Midbrain (tissue), 1 donor: ENCODE results near the gene MAP3K3.

Experiments
- DNase-seq: peaks from one replicate; lab custom pipeline; 2025; lab: John Stamatoyannopoulos, UW

The MAP3K3 gene

GRCh38 chr17:63621684-63622573 is at the start of gene MAP3K3:
Gene MAP3K3, plus strand, starts transcription at chr17:63622417. Its CDS starts 343 bp downstream, at chr17:63622760.
- peak; percentile 100 for DNase-seq

- no peak for DNase-seq
Observed at GRCh38 chr17:63573634-63574033, 48.6 kb upstream of the MAP3K3 start.

DNA sequence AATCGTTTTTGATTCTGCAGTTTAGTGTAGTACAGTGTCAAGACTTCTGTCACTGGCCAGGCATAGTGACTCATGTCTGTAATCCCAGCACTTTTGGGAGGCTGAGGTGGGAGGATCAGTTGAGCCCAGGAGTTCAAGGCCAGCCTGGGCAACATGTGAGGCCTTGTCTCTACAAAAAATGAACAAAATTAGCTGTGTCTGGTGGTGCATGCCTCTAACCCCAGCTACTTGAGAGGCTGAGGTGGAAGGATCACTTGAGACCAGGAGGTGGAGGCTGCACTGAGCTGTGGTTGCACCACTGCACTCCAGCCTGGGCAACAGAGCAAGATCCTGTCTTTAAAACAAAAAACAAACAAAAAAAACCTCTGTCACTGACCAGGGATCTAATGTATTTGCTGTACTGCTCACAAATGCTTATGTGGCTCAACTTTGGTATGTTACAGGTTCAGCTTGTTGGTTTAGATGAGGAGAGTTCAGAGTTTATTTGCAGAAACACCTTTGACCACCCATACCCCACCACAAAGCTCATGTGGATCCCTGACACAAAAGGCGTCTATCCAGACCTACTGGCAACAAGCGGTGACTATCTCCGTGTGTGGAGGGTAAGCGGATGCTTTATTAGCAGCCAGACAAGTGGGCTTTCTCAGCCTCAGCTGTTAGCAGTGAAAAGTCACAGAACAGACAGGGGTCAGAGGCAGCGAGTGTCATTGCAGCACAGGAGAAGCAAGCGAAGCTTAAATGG is 44.0 kb upstream of the MAP3K3 start:
- DNase-seq = no peak

DNA sequence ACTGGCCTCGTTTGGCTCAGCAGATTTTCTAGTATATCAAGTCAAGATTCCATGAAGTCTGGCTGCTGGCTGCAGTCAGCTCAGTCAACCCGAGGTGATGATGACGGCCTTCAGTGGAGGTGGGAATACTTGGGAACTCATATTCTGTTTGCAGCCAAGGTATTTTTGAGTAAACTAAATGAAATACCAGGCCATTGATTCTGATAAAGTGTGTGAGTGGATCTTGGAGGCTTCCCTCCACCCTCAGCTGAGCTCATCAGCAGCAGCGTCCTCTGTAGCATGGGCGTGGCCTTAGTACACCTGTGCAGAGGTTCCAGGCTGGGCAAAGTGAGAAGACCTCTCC is 43.5 kb upstream of the MAP3K3 start:
- DNase-seq = no peak

DNA sequence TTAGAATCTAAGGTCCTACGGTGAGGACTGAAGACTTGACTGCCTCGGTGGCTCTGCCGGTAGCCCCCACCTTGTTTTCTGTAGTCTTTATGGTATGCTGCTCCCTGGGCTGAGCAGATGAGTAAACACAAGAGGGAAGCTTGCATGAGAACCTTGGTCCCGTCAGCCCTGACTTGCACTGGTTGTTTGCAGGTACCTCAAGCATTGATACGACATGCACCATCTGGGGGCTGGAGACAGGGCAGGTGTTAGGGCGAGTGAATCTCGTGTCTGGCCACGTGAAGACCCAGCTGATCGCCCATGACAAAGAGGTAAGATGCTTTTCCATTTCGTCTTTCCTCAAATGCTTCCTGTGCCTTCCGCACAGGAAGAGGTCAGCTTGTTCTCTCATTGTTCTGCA is 42.6 kb upstream of the MAP3K3 start:
- no peak for DNase-seq

DNA sequence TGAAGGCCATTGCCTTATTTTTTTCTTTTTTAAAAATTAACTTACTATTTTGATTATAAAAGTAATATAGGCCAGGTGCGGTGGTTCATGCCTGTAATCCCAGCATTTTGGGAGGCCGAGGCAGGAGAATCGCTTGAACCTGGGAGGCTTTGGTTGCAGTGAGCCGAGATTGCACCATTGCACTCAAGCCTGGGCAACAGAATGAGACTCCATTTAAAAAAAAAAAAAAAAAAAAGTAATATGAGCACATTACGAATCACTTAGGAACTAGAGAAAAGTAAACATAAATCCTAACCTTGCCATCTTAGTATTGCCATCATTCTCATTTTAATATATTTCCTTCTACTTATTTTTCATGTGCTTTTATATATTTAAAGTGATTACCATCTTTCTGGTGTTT is 34.4 kb upstream of the MAP3K3 start:
- no peak for DNase-seq

- no peak for DNase-seq
Observed at GRCh38 chr17:63588797-63589196, 33.4 kb upstream of the MAP3K3 start.

- no peak for DNase-seq
Observed at GRCh38 chr17:63589646-63590045, 32.6 kb upstream of the MAP3K3 start.

- no peak for DNase-seq
Observed at GRCh38 chr17:63592797-63593196, 29.4 kb upstream of the MAP3K3 start.

GRCh38 chr17:63595132-63595531 is 27.1 kb upstream of the MAP3K3 start:
- no peak for DNase-seq

- DNase-seq = no peak
Observed at GRCh38 chr17:63596856-63597586, 25.2 kb upstream of the MAP3K3 start.

DNA sequence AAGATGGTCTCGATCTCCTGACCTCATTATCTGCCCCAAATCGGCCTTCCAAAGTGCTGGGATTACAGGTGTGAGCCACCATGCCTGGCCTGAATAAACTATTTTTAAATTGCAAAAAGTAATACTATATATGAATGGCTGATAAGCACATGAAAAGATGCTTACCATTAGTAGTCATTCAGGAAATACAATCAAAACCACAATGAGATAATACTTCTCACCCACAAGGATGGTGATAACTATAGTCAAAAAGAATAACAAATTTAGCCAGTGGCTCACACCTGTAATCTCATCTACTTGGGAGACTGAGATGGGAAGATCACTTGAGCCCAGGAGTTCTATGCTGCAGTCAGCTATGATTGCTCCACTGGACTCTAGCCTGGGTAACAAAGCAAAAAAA is 23.9 kb upstream of the MAP3K3 start:
- DNase-seq = no peak

- peak; percentile 89 for DNase-seq
Observed at GRCh38 chr17:63600569-63601438, 21.4 kb upstream of the MAP3K3 start, which contains the start of gene TACO1. Gene TACO1, plus strand, starts transcription at chr17:63600895. Its CDS starts 189 bp downstream, at chr17:63601084.

- no peak for DNase-seq
Observed at GRCh38 chr17:63601439-63602371, 20.5 kb upstream of the MAP3K3 start.

DNA sequence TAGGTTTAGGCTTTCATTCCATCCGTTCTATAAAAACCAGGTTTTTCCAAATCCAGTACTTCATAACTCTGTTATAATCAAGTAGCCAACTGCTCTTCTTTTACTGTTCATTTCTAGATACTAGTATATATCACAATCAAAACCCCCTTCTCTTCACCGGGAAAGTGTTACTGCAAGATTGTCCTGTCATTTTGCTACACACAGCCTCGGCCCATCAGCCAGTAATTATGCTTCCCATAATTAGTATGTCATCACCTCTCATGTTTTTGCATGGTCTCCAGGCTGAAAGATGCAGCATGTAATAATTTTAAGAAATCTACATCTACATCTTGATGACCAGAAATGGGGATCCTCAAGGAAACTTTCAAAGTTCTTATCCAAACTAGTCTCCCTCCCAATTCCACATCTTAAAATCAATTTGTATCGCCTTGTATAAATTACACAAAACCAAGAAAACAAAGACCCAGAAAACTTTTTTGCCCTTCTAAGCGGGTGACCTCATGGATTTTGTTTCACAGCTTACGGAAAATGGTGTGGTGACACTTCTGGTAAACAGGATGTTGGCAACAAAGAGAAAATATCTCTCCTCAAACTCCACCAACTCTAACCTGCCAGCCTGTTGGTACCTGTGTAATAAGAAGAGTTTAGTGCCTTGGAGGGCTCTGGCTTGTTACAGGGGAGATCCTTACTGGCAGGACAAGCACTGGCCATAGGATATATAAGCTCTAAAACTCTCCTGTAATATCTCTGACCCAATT is 12.2 kb upstream of the MAP3K3 start:
- no peak for DNase-seq

DNA sequence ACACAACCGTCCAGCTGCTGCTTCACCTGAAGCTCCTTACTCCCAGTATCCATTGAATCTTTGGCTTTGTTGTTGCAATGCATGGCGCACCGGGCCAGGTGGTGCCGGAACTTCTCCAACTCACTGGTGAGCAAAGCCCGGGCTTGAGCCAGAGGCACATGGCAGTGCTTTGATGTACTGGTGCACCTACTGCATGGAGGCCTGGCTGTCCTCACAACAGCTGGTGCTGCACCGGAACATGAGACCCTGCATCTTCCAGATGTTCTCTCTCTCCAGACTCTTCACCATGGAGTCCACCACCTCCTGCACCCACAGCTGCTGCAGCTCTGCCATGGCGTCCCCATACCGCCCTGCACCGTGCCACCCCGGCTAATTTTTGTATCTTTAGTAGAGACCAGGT is 11.4 kb upstream of the MAP3K3 start:
- DNase-seq = no peak

GRCh38 chr17:63611354-63611753 is 10.9 kb upstream of the MAP3K3 start:
- no peak for DNase-seq

DNA sequence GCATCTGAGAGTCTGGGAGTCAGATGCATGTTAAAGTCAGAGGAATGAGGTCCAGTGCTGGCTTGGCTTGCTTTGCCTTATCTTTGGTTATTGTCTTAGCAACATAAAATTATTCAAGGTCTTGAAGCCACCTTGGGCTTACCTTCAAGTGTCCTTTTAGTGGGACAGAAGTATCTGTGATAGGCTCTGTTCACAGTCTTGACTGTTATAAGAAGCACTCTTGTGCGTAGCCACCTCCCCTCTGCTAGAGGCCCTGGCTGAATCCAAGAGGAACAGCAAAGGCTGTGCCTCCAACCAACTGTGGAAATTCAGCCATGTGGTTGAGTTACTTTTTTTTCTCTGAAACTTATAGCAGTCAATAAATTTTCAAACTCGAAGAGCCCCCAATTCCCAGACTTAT is 8.6 kb upstream of the MAP3K3 start:
- DNase-seq = no peak

DNA sequence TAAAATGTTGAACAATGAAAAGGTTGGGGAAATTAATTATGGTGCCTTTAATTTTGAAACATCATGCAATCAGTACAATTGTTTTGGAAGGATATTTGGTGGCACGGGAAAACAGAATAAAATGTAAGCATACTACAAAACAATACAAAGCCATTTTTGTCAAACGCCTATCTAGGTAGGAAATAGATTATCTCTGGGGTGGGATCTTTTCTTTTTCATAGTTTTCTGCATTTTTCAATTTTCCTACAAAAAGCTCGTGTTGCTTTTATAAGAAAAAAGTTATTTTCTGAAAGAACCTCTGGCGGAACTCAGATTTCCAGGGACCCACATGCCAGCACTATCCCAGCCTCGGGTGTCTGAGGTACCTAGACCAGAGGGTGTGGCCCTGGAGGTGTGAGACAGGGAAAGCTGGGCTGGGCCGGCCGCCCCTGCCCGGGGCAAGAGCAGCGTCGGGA is 961 bp upstream of the MAP3K3 start:
- DNase-seq = no peak
